H1 (cell line): Measurements from ENCODE around the gene FANK1. TPM values are rescaled to one million over a fixed set of nuclear protein-coding genes. Genes with fewer than 3 reads are reported as not detected.

Experiments
- CTCF ChIA-PET: fragments of 300-600 bp; sonication (Branson Sonifier 250); formaldehyde crosslinking; loops from one replicate; lab custom pipeline; 2021; ENCODE audit not compliant: partially characterized antibody; lab: Charles Lee
- POLR2A ChIA-PET: fragments of 300-600 bp; sonication (Branson Sonifier 250); formaldehyde crosslinking; loops from one replicate; lab custom pipeline; 2021; ENCODE audit warnings: inconsistent platforms; ENCODE audit not compliant: partially characterized antibody; lab: Charles Lee
- DNase-seq, 2 experiments: peaks; one replicate each; pipeline versions ENCODE4 v3.0.0 to v3.0.0-alpha.2; 2010 to 2022; ENCODE audit warnings: low spot score in 2 of 2, low read depth in 1 of 2, mixed read lengths in 1 of 2
- FAIRE-seq: peaks from 2 replicates; lab custom pipeline; 2011; peaks lifted over from hg19 to GRCh38; lab: Jason Lieb, UNC
- H2AFZ ChIP-seq: 2 replicates; pipeline ENCODE4 v1.8.1; 2012; ENCODE audit warnings: low read length, inconsistent platforms
- H2AK5ac ChIP-seq: 2 replicates; pipeline ENCODE4 v1.6.1; 2013; ENCODE audit warnings: low read depth, low read length
- H2BK120ac ChIP-seq: replicated peaks from 2 replicates; pipeline ENCODE3; 2013; ENCODE audit warnings: low read depth, low read length, inconsistent platforms
- H2BK12ac ChIP-seq: 2 replicates; pipeline ENCODE4 v1.6.1; 2013; ENCODE audit warnings: low read depth, low read length
- H2BK15ac ChIP-seq: 2 replicates; pipeline ENCODE4 v1.6.1; 2013; ENCODE audit warnings: low read length
- H2BK20ac ChIP-seq: 2 replicates; pipeline ENCODE4 v1.6.1; 2013; ENCODE audit warnings: low read length
- H2BK5ac ChIP-seq: 2 replicates; pipeline ENCODE4 v1.6.1; 2013; ENCODE audit warnings: low read depth, low read length
- H3K14ac ChIP-seq: 2 replicates; pipeline ENCODE4 v1.6.1; 2013; ENCODE audit warnings: inconsistent platforms; ENCODE audit not compliant: insufficient read length
- H3K18ac ChIP-seq: 2 replicates; pipeline ENCODE4 v1.6.1; 2013; ENCODE audit warnings: low read length; ENCODE audit errors: extremely low read depth
- H3K23ac ChIP-seq: 2 replicates; pipeline ENCODE4 v1.6.1; 2013; ENCODE audit warnings: inconsistent platforms; ENCODE audit not compliant: insufficient read length
- H3K23me2 ChIP-seq: 2 replicates; pipeline ENCODE4 v1.6.1; 2013; ENCODE audit warnings: low read depth, low read length
- H3K27ac ChIP-seq: 2 replicates; pipeline ENCODE4 v1.6.1; 2011; ENCODE audit warnings: low read depth, low read length, inconsistent platforms
- H3K27me3 ChIP-seq, 4 experiments: replicated peaks in 1 of 4; 1 replicate in 1 of 4; 2 replicates in 3 of 4; pipeline versions ENCODE4 v1.6.1 to v1.8.1; 2011 to 2013; ENCODE audit warnings: low read length in 3 of 4, mild to moderate bottlenecking in 3 of 4, inconsistent platforms in 2 of 4, mixed read lengths in 2 of 4, moderate library complexity in 1 of 4; ENCODE audit not compliant: control insufficient read depth in 3 of 4, insufficient read depth in 3 of 4; ENCODE audit errors: extremely low read depth in 1 of 4
- H3K36me3 ChIP-seq, 4 experiments: 2 replicates each; pipeline versions ENCODE4 v1.6.1 to v1.8.1; 2011 to 2013; ENCODE audit warnings: mild to moderate bottlenecking in 4 of 4, low read length in 3 of 4, moderate library complexity in 2 of 4, control low read depth in 1 of 4, inconsistent platforms in 1 of 4; ENCODE audit not compliant: insufficient read depth in 4 of 4, control insufficient read depth in 2 of 4
- H3K4ac ChIP-seq: replicated peaks from 2 replicates; pipeline ENCODE3; 2013; ENCODE audit warnings: low read length, low read depth, mixed read lengths, inconsistent platforms; ENCODE audit not compliant: insufficient read length
- H3K4me1 ChIP-seq, 4 experiments: replicated peaks in 1 of 4; 1 replicate in 1 of 4; 2 replicates in 3 of 4; pipeline versions ENCODE4 v1.6.1 to v1.8.1; 2011 to 2013; ENCODE audit warnings: low read length in 3 of 4, inconsistent platforms in 2 of 4, mixed read lengths in 1 of 4; ENCODE audit not compliant: insufficient read depth in 4 of 4, control insufficient read depth in 3 of 4
- H3K4me2 ChIP-seq, 2 experiments: 2 replicates each; pipeline versions ENCODE4 v1.6.1 to v1.8.1; 2011 to 2013; ENCODE audit warnings: low read depth in 2 of 2, low read length in 2 of 2, control low read depth in 1 of 2, inconsistent platforms in 1 of 2, mild to moderate bottlenecking in 1 of 2; ENCODE audit not compliant: insufficient read depth in 1 of 2
- H3K4me3 ChIP-seq, 4 experiments: fragments of 200-600, 300-600 bp in 1 of 4; sonication (generic), shearing (Covaris generic), sonication (Bioruptor Twin) in 1 of 4; 2 replicates each; pipeline versions ENCODE4 v1.5.1 to v1.8.1; 2011 to 2016; ENCODE audit warnings: low read length in 4 of 4, low read depth in 3 of 4, control low read depth in 2 of 4, inconsistent platforms in 2 of 4, mild to moderate bottlenecking in 2 of 4, mixed read lengths in 1 of 4, moderate library complexity in 1 of 4; ENCODE audit not compliant: insufficient read depth in 2 of 4; ENCODE audit errors: extremely low read depth in 1 of 4
- H3K56ac ChIP-seq: replicated peaks from 2 replicates; pipeline ENCODE3; 2013; ENCODE audit warnings: low read depth, mild to moderate bottlenecking, mixed read lengths, low read length, inconsistent platforms; ENCODE audit not compliant: insufficient read length
- H3K79me1 ChIP-seq: 2 replicates; pipeline ENCODE4 v1.6.1; 2013; ENCODE audit warnings: low read depth, low read length, control low read depth
- H3K79me2 ChIP-seq, 2 experiments: 2 replicates each; pipeline versions ENCODE4 v1.6.1 to v1.8.1; 2012 to 2013; ENCODE audit warnings: low read length in 2 of 2, mild to moderate bottlenecking in 2 of 2, inconsistent platforms in 1 of 2; ENCODE audit not compliant: insufficient read depth in 2 of 2, control insufficient read depth in 1 of 2
- H3K9ac ChIP-seq, 4 experiments: replicated peaks in 1 of 4; 1 replicate in 1 of 4; 2 replicates in 3 of 4; pipeline versions ENCODE4 v1.6.1 to v1.8.1; 2011 to 2013; ENCODE audit warnings: low read depth in 3 of 4, low read length in 3 of 4, control low read depth in 2 of 4, mild to moderate bottlenecking in 2 of 4, moderate library complexity in 2 of 4, inconsistent platforms in 1 of 4; ENCODE audit errors: extremely low read depth in 1 of 4
- H3K9me3 ChIP-seq, 2 experiments: 2 replicates each; pipeline versions ENCODE4 v1.6.1 to v1.8.1; 2012 to 2013; ENCODE audit warnings: mild to moderate bottlenecking in 2 of 2, moderate library complexity in 2 of 2, control low read depth in 1 of 2, inconsistent platforms in 1 of 2, low read depth in 1 of 2, low read length in 1 of 2, mixed read lengths in 1 of 2; ENCODE audit not compliant: insufficient read depth in 2 of 2
- H4K20me1 ChIP-seq, 2 experiments: replicated peaks in 1 of 2; 2 replicates each; pipeline versions ENCODE3 to v1.8.1; 2011 to 2013; ENCODE audit warnings: inconsistent platforms in 2 of 2, low read length in 2 of 2, mild to moderate bottlenecking in 1 of 2; ENCODE audit not compliant: insufficient read depth in 2 of 2, control insufficient read depth in 1 of 2
- H4K5ac ChIP-seq: 2 replicates; pipeline ENCODE4 v1.6.1; 2013; ENCODE audit warnings: low read length, low read depth, mixed read lengths, inconsistent platforms; ENCODE audit not compliant: insufficient read length
- H4K8ac ChIP-seq: 2 replicates; pipeline ENCODE4 v1.8.0; 2013; ENCODE audit warnings: mild to moderate bottlenecking, moderate library complexity, low read length, inconsistent platforms; ENCODE audit not compliant: insufficient read depth; ENCODE audit errors: extremely low read depth
- H4K91ac ChIP-seq: replicated peaks from 2 replicates; pipeline ENCODE3; 2013; ENCODE audit warnings: low read length, mixed read lengths, inconsistent platforms; ENCODE audit not compliant: insufficient read length
- ATF3 ChIP-seq: IDR thresholded peaks from 2 replicates; pipeline ENCODE4 v1.6.1; 2011; ENCODE audit warnings: low read depth, mild to moderate bottlenecking, low read length; ENCODE audit not compliant: insufficient read depth
- NANOG ChIP-seq: IDR thresholded peaks from 2 replicates; pipeline ENCODE4 v1.6.1; 2011; ENCODE audit warnings: low read length, low read depth, mild to moderate bottlenecking, inconsistent platforms; ENCODE audit not compliant: insufficient read depth, poor library complexity, severe bottlenecking
- RXRA ChIP-seq: IDR thresholded peaks from 2 replicates; pipeline ENCODE4 v1.6.1; 2011; ENCODE audit warnings: low read depth, mild to moderate bottlenecking, low read length, moderate library complexity; ENCODE audit not compliant: insufficient read depth
- SIX5 ChIP-seq: IDR thresholded peaks from 2 replicates; pipeline ENCODE4 v1.6.1; 2011; ENCODE audit warnings: mild to moderate bottlenecking, low read depth, low read length
- SUZ12 ChIP-seq: fragments of 200-600 bp; sonication (generic); IDR thresholded peaks from 2 replicates; pipeline ENCODE4 v1.6.1; 2012; ENCODE audit warnings: mild to moderate bottlenecking, inconsistent platforms, low read length, moderate library complexity, mixed read lengths
- TCF12 ChIP-seq: IDR thresholded peaks from 2 replicates; pipeline ENCODE4 v1.6.1; 2011; ENCODE audit warnings: low read depth, mild to moderate bottlenecking, low read length
- ZNF274 ChIP-seq: IDR thresholded peaks from 2 replicates; pipeline ENCODE4 v1.7.0; 2012; ENCODE audit warnings: low read length, borderline replicate concordance; ENCODE audit errors: extremely low read depth
- WGBS, 2 experiments: shearing (Covaris generic) in 1 of 2; methylation state at CpG; one replicate each; pipeline versions ENCODE4 v1.1.6 to v1.1.7; 2013 to 2015; ENCODE audit warnings: low lambda C conversion rate in 2 of 2, mixed read lengths in 2 of 2, inconsistent platforms in 1 of 2, low coverage in 1 of 2, missing lambda C conversion rate in 1 of 2; ENCODE audit not compliant: insufficient replicate concordance in 2 of 2, insufficient coverage in 1 of 2, insufficient read length in 1 of 2; ENCODE audit errors: extremely low coverage in 1 of 2, missing lambda C conversion rate in 1 of 2; 5-methylcytosine and 5-hydroxymethylcytosine counted together
- polyA plus RNA-seq, 7 experiments: library from polyadenylated mRNA; depleted of rRNA in 3 of 7; stranded (reverse) in 5 of 7; unstranded in 2 of 7; fragments of >200 nt in 5 of 7; fragments of 200-250 nt in 2 of 7; gene quantifications; 1 replicate in 5 of 7; 2 replicates in 1 of 7; 4 replicates in 1 of 7; pipeline versions ENCODE4 v1.2.1 to v1.2.3, GENCODE V29; 2011 to 2013; ENCODE audit warnings: missing spikeins in 2 of 7, mixed read lengths in 2 of 7
- total RNA-seq: library from RNA; stranded (reverse); fragmentation: NEBNext Ultra II Directional; extraction: Animal tissue kit (Norgen Biotek cat#: 25700); gene quantifications from 2 replicates; pipeline ENCODE4 v1.2.1, GENCODE V29; 2021
- TF ChIP-seq, protein P1 (sequence below): IDR thresholded peaks from 2 replicates; pipeline ENCODE4 v1.6.1; 2011; ENCODE audit warnings: low read length, improper control_type of control experiment

The FANK1 gene
- total and polyA plus RNA-seq, 2 of the 8 experiments (the other 6 are each of a cell fraction or from before 2014, with no cell fraction given), result 1.2 TPM; not detected in 1

DNA sequence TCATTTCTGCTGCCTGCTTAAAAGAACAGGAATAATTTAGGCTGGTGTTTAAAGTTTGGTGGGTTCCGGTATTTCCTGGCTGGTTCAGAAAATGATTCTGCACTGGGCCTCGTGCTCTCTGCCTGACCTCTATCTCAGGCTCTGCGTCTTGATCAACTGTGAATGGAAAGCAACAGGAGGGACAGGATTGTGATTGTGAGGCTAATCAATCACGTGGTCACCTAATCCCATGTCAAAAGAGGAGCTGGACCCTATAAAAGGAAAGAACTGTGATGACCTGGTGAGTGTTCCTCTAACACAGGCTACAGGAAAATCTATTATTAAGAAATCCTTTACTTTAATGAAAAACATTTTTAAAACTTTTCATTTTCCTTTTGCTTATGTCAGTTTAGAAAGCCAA lies 15.2 kb upstream of the FANK1 start, which contains the start of gene DHX32:
DHX32 (minus strand) TSS at position 101 of the 400 bp plus-strand sequence. CDS start 468 bp downstream, outside the sequence.
- H3K4ac ChIP-seq, result no peak within 1 kb of the TSS
- POLR2A ChIA-PET, result interaction anchor here (1.0 to 1.1 kb wide), 3 partner anchors 9 to 20 kb away, joined by 3 to 4 read pairs (median 3); no protein-coding TSS in a partner anchor
- peak; percentile 93 for TF ChIP-seq RXRA
- TF ChIP-seq ATF3, result 0 out of 2 replicates have a peak, but pooled peaks have one; percentile 10
- TF ChIP-seq, protein P1, sequence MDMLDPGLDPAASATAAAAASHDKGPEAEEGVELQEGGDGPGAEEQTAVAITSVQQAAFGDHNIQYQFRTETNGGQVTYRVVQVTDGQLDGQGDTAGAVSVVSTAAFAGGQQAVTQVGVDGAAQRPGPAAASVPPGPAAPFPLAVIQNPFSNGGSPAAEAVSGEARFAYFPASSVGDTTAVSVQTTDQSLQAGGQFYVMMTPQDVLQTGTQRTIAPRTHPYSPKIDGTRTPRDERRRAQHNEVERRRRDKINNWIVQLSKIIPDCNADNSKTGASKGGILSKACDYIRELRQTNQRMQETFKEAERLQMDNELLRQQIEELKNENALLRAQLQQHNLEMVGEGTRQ, result peak; percentile 83
- no peak for TF ChIP-seq SUZ12
- TF ChIP-seq NANOG, result peak; percentile 75
- no peak for TF ChIP-seq ZNF274
- TF ChIP-seq SIX5, result no peak
- TF ChIP-seq TCF12, result 0 out of 2 replicates have a peak, but pooled peaks have one; percentile 25

More for the DNA sequence above, 15.2 kb upstream of the FANK1 start, which contains the start of gene DHX32:
- Histone ChIP-seq H3K14ac (no peak within 1 kb of the TSS), H3K79me1 (no peaks in the 10 kb centered on the region; the same call in none of the 2 replicates), H2AK5ac (peak within 1 kb of the TSS; percentile 75; the same call in 1 of the 2 replicates), H4K20me1 (no peaks in the 10 kb centered on the region), H2BK20ac (peak within 1 kb of the TSS; percentile 86; the same call in 1 of the 2 replicates), H2BK15ac (no peak within 1 kb of the TSS), H3K9ac (peak within 1 kb of the TSS in 2 of 4 experiments; percentile 14 to 15; a peak in 1 of 7 replicates), H2BK12ac (peak within 1 kb of the TSS; percentile 86; the same call in 1 of the 2 replicates), H4K91ac (peak within 1 kb of the TSS; percentile 10), H3K23me2 (no peaks in the 10 kb centered on the region; the same call in 1 of the 2 replicates), H4K8ac (no peak within 1 kb of the TSS), H2BK120ac (peak within 1 kb of the TSS; percentile 80), H3K27ac (no peak within 1 kb of the TSS; the same call in 1 of the 2 replicates), H3K27me3 (no peaks in the 10 kb centered on the region; a peak in 1 of 7 replicates), H3K4me3 (peak within 1 kb of the TSS in 2 of 4 experiments; percentile 20 to 47; a peak in 4 of 8 replicates), H4K5ac (no peak within 1 kb of the TSS), H2BK5ac (no peak within 1 kb of the TSS; the same call in 1 of the 2 replicates), H3K23ac (no peak within 1 kb of the TSS), H3K18ac (peak within 1 kb of the TSS; percentile 40), H2AFZ (no peak within 1 kb of the TSS), H3K36me3 (peaks cover 0 to 7% (median 3%) of the 10 kb centered on the region in 4 experiments; a peak in 4 of 8 replicates), H3K4me1 (peaks cover 2 to 19% (median 7%) of the 10 kb centered on the region in 4 experiments), H3K4me2 (peak within 1 kb of the TSS; percentile 56 to 70), H3K79me2 (no peaks in the 10 kb centered on the region), H3K56ac (no peak within 1 kb of the TSS), H3K9me3 (peaks cover 4 to 7% of the 10 kb centered on the region in 2 experiments)
- CTCF ChIA-PET, result interaction anchor here (0.9 to 2.4 kb wide), 4 partner anchors 8 to 96 kb away, joined by 3 to 16 read pairs (median 6); no protein-coding TSS in a partner anchor
- peak; percentile 94 for FAIRE-seq
- 1% methylated on average over 4 of the region's 4 CpGs; no CpG with 5 or more reads in 1 of the 2 experiments for WGBS, 2 experiments
- no peak for DNase-seq
